ENCODE measurements around the gene MCUR1. TPM values are rescaled to one million over a fixed set of nuclear protein-coding genes. Genes with fewer than 3 reads are reported as not detected.
A peak's percentile ranks its signal among the peaks of the same experiment; 100 is the strongest.

Gene MCUR1
- total and polyA plus RNA-seq, 2 donors from 2014 or later, result 24.1 to 39.8 TPM

GRCh38 chr6:13808801-13809200 is 5.6 kb downstream of the MCUR1 start:
- Histone ChIP-seq H3K4me3 (ENCODE audit: low read length in 3 of 3) (no peak overlapping the region), H3K9me3 (ENCODE audit: control insufficient read depth in 2 of 3, insufficient read depth in 1 of 3, low read length in 3 of 3) (no peaks in the 10 kb centered on the region), H3K9ac (ENCODE audit: low read length in 3 of 3) (no peak overlapping the region), H3K27ac (ENCODE audit: low read depth in 2 of 2, low read length in 2 of 2) (peak overlapping the region in 1 of 2 donors; percentile 30), H3K4me1 (ENCODE audit: control insufficient read depth in 2 of 3, insufficient read depth in 2 of 3, low read depth in 1 of 3, low read length in 3 of 3) (peaks cover 0 to 30% (median 23%) of the 10 kb centered on the region in 3 donors), H3K27me3 (ENCODE audit: control insufficient read depth, insufficient read depth, low read length) (no peaks in the 10 kb centered on the region), H3K36me3 (ENCODE audit: control insufficient read depth in 2 of 3, insufficient read depth in 3 of 3, low read length in 3 of 3) (peaks cover 0 to 2% (median 2%) of the 10 kb centered on the region in 3 donors)
- intact Hi-C loops (cut with DNase I), result no loop called here
- TF ChIP-seq CTCF (IDR thresholded peaks at IDR 0.05; ENCODE audit: borderline replicate concordance, extremely low read depth, insufficient read depth), result no peak
- DNase-seq, result peak in 3 of 5 donors; percentile 19 to 40 (median 33)
- FAIRE-seq, result no peak

- no peak for DNase-seq
- intact Hi-C loops (cut with DNase I), result no loop called here
- Histone ChIP-seq H3K4me3 (ENCODE audit: low read length in 3 of 3) (no peak overlapping the region), H3K27me3 (ENCODE audit: control insufficient read depth, insufficient read depth, low read length) (no peaks in the 10 kb centered on the region), H3K9ac (ENCODE audit: low read length in 3 of 3) (no peak overlapping the region), H3K9me3 (ENCODE audit: control insufficient read depth in 2 of 3, insufficient read depth in 1 of 3, low read length in 3 of 3) (no peaks in the 10 kb centered on the region), H3K27ac (ENCODE audit: low read depth in 2 of 2, low read length in 2 of 2) (no peak overlapping the region), H3K36me3 (ENCODE audit: control insufficient read depth in 2 of 3, insufficient read depth in 3 of 3, low read length in 3 of 3) (peaks cover 0 to 2% (median 2%) of the 10 kb centered on the region in 3 donors), H3K4me1 (ENCODE audit: control insufficient read depth in 2 of 3, insufficient read depth in 2 of 3, low read depth in 1 of 3, low read length in 3 of 3) (peaks cover 0 to 30% (median 19%) of the 10 kb centered on the region in 3 donors)
- TF ChIP-seq CTCF (IDR thresholded peaks at IDR 0.05; ENCODE audit: borderline replicate concordance, extremely low read depth, insufficient read depth), result no peak
- FAIRE-seq, result no peak
These were observed 6.7 kb downstream of the MCUR1 start for GRCh38 chr6:13807696-13808095.

- no peak for TF ChIP-seq CTCF (IDR thresholded peaks at IDR 0.05; ENCODE audit: borderline replicate concordance, extremely low read depth, insufficient read depth)
- FAIRE-seq, result no peak
- Histone ChIP-seq H3K4me3 (ENCODE audit: low read length in 3 of 3) (no peak overlapping the region), H3K36me3 (ENCODE audit: control insufficient read depth in 2 of 3, insufficient read depth in 3 of 3, low read length in 3 of 3) (peaks cover 7 to 11% (median 11%) of the 10 kb centered on the region in 3 donors), H3K27me3 (ENCODE audit: control insufficient read depth, insufficient read depth, low read length) (no peaks in the 10 kb centered on the region), H3K9ac (ENCODE audit: low read length in 3 of 3) (no peak overlapping the region), H3K9me3 (ENCODE audit: control insufficient read depth in 2 of 3, insufficient read depth in 1 of 3, low read length in 3 of 3) (no peaks in the 10 kb centered on the region), H3K4me1 (ENCODE audit: control insufficient read depth in 2 of 3, insufficient read depth in 2 of 3, low read depth in 1 of 3, low read length in 3 of 3) (peaks cover 0 to 2% (median under 1%) of the 10 kb centered on the region in 3 donors), H3K27ac (ENCODE audit: low read depth in 2 of 2, low read length in 2 of 2) (no peak overlapping the region)
- no peak for DNase-seq
- intact Hi-C loops (cut with DNase I), result no loop called here
These were observed 10.8 kb downstream of the MCUR1 start for GRCh38 chr6:13803581-13803980.

- H3K9me3 ChIP-seq (ENCODE audit: control insufficient read depth in 2 of 3, insufficient read depth in 1 of 3, low read length in 3 of 3), result no peaks in the 10 kb centered on the region
- H3K36me3 ChIP-seq (ENCODE audit: control insufficient read depth in 2 of 3, insufficient read depth in 3 of 3, low read length in 3 of 3), result peaks cover 6 to 11% (median 9%) of the 10 kb centered on the region in 3 donors
- H3K9ac ChIP-seq (ENCODE audit: low read length in 3 of 3), result no peak overlapping the region
- intact Hi-C loops (cut with DNase I), result no loop called here
- H3K27ac ChIP-seq (ENCODE audit: low read depth in 2 of 2, low read length in 2 of 2), result no peak overlapping the region
- no peak overlapping the region for H3K4me3 ChIP-seq (ENCODE audit: low read length in 3 of 3)
- no peak for DNase-seq
- no peaks in the 10 kb centered on the region for H3K4me1 ChIP-seq (ENCODE audit: control insufficient read depth in 2 of 3, insufficient read depth in 2 of 3, low read depth in 1 of 3, low read length in 3 of 3)
- FAIRE-seq, result no peak
- H3K27me3 ChIP-seq (ENCODE audit: control insufficient read depth, insufficient read depth, low read length), result no peaks in the 10 kb centered on the region
- no peak for TF ChIP-seq CTCF (IDR thresholded peaks at IDR 0.05; ENCODE audit: borderline replicate concordance, extremely low read depth, insufficient read depth)
These were observed 13.7 kb downstream of the MCUR1 start for GRCh38 chr6:13800615-13801014.

Measured in kidney (tissue), 14 donors.